HepG2 (cell line): ENCODE data around the gene AHRR. TPM values are rescaled to one million over a fixed set of nuclear protein-coding genes. Genes with fewer than 3 reads are reported as not detected.

Experiments
- ATAC-seq: fragments of 200-7000 bp; cut with Tn5 transposase; 3 replicates; pipeline ENCODE4 v1.9.1; 2020; ENCODE audit warnings: mild to moderate bottlenecking, moderate library complexity
- BruUV-seq: library from RNA; stranded (reverse); fragments of 400-500 nt; replicated peaks from 2 replicates; lab custom pipeline; 2021; lab: Mats Ljungman, UMichigan
- CTCF ChIA-PET: fragments of 300-600 bp; formaldehyde crosslinking; extraction: SDS; loops from one replicate; lab custom pipeline; 2021; ENCODE audit warnings: low total read pairs, inconsistent platforms, low intra/inter-chr PET ratio; lab: Yijun Ruan, JAX
- POLR2A ChIA-PET: fragments of 350-600 bp; sonication (Branson Sonifier 250); formaldehyde crosslinking; loops from one replicate; lab custom pipeline; 2020; ENCODE audit warnings: antibody characterized with exemption, inconsistent platforms; lab: Yijun Ruan, JAX
- DNase-seq: peaks from one replicate; pipeline ENCODE4 v3.0.0-alpha.2; 2015; ENCODE audit warnings: low spot score
- FAIRE-seq: peaks from 3 replicates; lab custom pipeline; 2011; peaks lifted over from hg19 to GRCh38; lab: Jason Lieb, UNC
- H2AFZ ChIP-seq: one replicate; pipeline ENCODE4 v1.6.1; 2011; ENCODE audit warnings: low read length, inconsistent platforms
- H3K27ac ChIP-seq: fragments of 300-600 bp; 3 replicates; pipeline ENCODE4 v1.8.0; 2011; ENCODE audit warnings: mixed run types, mild to moderate bottlenecking, mixed read lengths, low read length, inconsistent platforms; ENCODE audit not compliant: insufficient read depth; ENCODE audit errors: extremely low read length
- H3K27me3 ChIP-seq, 2 experiments: fragments of 200-600 bp in 1 of 2; 2 replicates in 1 of 2; 3 replicates in 1 of 2; pipeline versions ENCODE4 v1.6.0 to v1.8.0; 2011; ENCODE audit warnings: low read length in 2 of 2, mild to moderate bottlenecking in 2 of 2, moderate library complexity in 2 of 2, inconsistent platforms in 1 of 2; ENCODE audit not compliant: insufficient read depth in 2 of 2, control insufficient read depth in 1 of 2
- H3K36me3 ChIP-seq, 2 experiments: fragments of 200-600 bp in 1 of 2; replicated peaks in 1 of 2; 2 replicates in 1 of 2; 3 replicates in 1 of 2; pipeline versions ENCODE4 v1.5.1 to v1.8.0; 2011; ENCODE audit warnings: low read length in 2 of 2, inconsistent platforms in 1 of 2; ENCODE audit not compliant: insufficient read depth in 2 of 2, control insufficient read depth in 1 of 2
- H3K4me1 ChIP-seq: 2 replicates; pipeline ENCODE4 v1.5.1; 2012; ENCODE audit warnings: low read length, inconsistent platforms; ENCODE audit not compliant: insufficient read depth
- H3K4me2 ChIP-seq: 2 replicates; pipeline ENCODE4 v1.6.0; 2011; ENCODE audit warnings: low read depth, low read length, inconsistent platforms
- H3K4me3 ChIP-seq, 3 experiments: fragments of 200-600 bp in 1 of 3; sonication (generic), shearing (Covaris generic) in 1 of 3; replicated peaks in 1 of 3; 2 replicates each; pipeline ENCODE4 v1.5.1; 2011 to 2016; ENCODE audit warnings: low read length in 3 of 3, inconsistent platforms in 2 of 3, low read depth in 2 of 3, mild to moderate bottlenecking in 2 of 3, control low read depth in 1 of 3, mixed read lengths in 1 of 3; ENCODE audit not compliant: insufficient read depth in 1 of 3
- H3K79me2 ChIP-seq: one replicate; pipeline ENCODE4 v1.6.1; 2011; ENCODE audit warnings: low read length, inconsistent platforms; ENCODE audit not compliant: insufficient read depth
- H3K9ac ChIP-seq: 2 replicates; pipeline ENCODE4 v1.6.0; 2011; ENCODE audit warnings: mild to moderate bottlenecking, low read depth, low read length, inconsistent platforms; ENCODE audit not compliant: insufficient read depth
- H3K9me3 ChIP-seq: 2 replicates; pipeline ENCODE4 v1.5.1; 2012; ENCODE audit warnings: mild to moderate bottlenecking, low read length
- H4K20me1 ChIP-seq: 2 replicates; pipeline ENCODE4 v1.6.0; 2011; ENCODE audit warnings: inconsistent platforms, mild to moderate bottlenecking, low read length, moderate library complexity; ENCODE audit not compliant: insufficient read depth
- JUN ChIP-seq: sonication (generic); formaldehyde crosslinking; IDR thresholded peaks from 2 replicates; pipeline ENCODE4 v1.4.0; 2020; ENCODE audit warnings: mild to moderate bottlenecking, missing genetic modification reagents
- MED13 ChIP-seq: sonication (generic); formaldehyde crosslinking; IDR thresholded peaks from 2 replicates; pipeline ENCODE4 v1.5.0; 2020; ENCODE audit warnings: missing genetic modification reagents
- MYPOP ChIP-seq: sonication (generic); formaldehyde crosslinking; IDR thresholded peaks from 2 replicates; pipeline ENCODE4 v1.8.1; 2023; ENCODE audit warnings: mild to moderate bottlenecking, moderate library complexity, missing genetic modification reagents
- NONO ChIP-seq, 2 experiments: fragments of 450-650 bp in 1 of 2; sonication (generic) in 1 of 2; formaldehyde crosslinking in 1 of 2; IDR thresholded peaks in 1 of 2; conservative IDR thresholded peaks in 1 of 2; 2 replicates each; pipeline versions ENCODE4 v1.6.1 to v1.8.0; 2017 to 2022; ENCODE audit warnings: mild to moderate bottlenecking in 1 of 2, missing genetic modification reagents in 1 of 2, moderate library complexity in 1 of 2
- NR0B2 ChIP-seq: sonication (generic); formaldehyde crosslinking; IDR thresholded peaks from 2 replicates; pipeline ENCODE4 v1.4.0; 2020; ENCODE audit warnings: mild to moderate bottlenecking, missing genetic modification reagents
- SALL2 ChIP-seq: sonication (generic); formaldehyde crosslinking; IDR thresholded peaks from 2 replicates; pipeline ENCODE4 v1.8.1; 2023; ENCODE audit warnings: mild to moderate bottlenecking, missing genetic modification reagents, inconsistent platforms
- SIX1 ChIP-seq: sonication (generic); formaldehyde crosslinking; IDR thresholded peaks from 2 replicates; pipeline ENCODE4 v1.4.0; 2020; ENCODE audit warnings: missing genetic modification reagents, borderline replicate concordance
- ZNF234 ChIP-seq: sonication (generic); formaldehyde crosslinking; conservative IDR thresholded peaks from 2 replicates; pipeline ENCODE4 v1.5.1; 2020; ENCODE audit warnings: mild to moderate bottlenecking, missing genetic modification reagents
- ZNF280B ChIP-seq: sonication (generic); formaldehyde crosslinking; IDR thresholded peaks from 2 replicates; pipeline ENCODE4 v1.5.0; 2020; ENCODE audit warnings: missing genetic modification reagents, mild to moderate bottlenecking, borderline replicate concordance
- ZNF326 ChIP-seq: sonication (generic); formaldehyde crosslinking; IDR thresholded peaks from 2 replicates; pipeline ENCODE4 v1.4.0; 2020; ENCODE audit warnings: missing genetic modification reagents, borderline replicate concordance
- ZNF331 ChIP-seq: sonication (generic); formaldehyde crosslinking; IDR thresholded peaks from 2 replicates; pipeline ENCODE4 v1.4.0; 2020; ENCODE audit warnings: missing genetic modification reagents
- ZNF616 ChIP-seq: sonication (generic); formaldehyde crosslinking; IDR thresholded peaks from 2 replicates; pipeline ENCODE4 v1.5.0; 2020; ENCODE audit warnings: low read depth, mild to moderate bottlenecking, missing genetic modification reagents
- WGBS: methylation state at CpG from one replicate; pipeline ENCODE4 v1.1.6; 2017; ENCODE audit warnings: low lambda C conversion rate; 5-methylcytosine and 5-hydroxymethylcytosine counted together
- in situ Hi-C: cut with HindIII; loops from 2 replicates; pipeline ENCODE4 v1.10.0; 2017; ENCODE audit warnings: low pct_unique_long_range_greater_than_20kb; ENCODE audit not compliant: extremely low pct_ligation_motif_present
- intact Hi-C: fragments of 100-400 bp; cut with micrococcal nuclease; formaldehyde crosslinking; loops from one replicate; pipeline ENCODE4 v1.10.0; 2022; ENCODE audit not compliant: unreplicated experiment
- polyA plus RNA-seq, 8 experiments: library from polyadenylated mRNA; depleted of rRNA in 3 of 8; stranded (reverse) in 7 of 8; unstranded in 1 of 8; fragments of >200 nt; fragmentation: Illumina TruSeq in 4 of 8; extraction: Trizol in 4 of 8; gene quantifications; 2 replicates each; pipeline versions ENCODE4 v1.2.1 to v1.2.3, GENCODE V29; 2011 to 2016; ENCODE audit warnings: low read depth in 4 of 8, missing spikeins in 1 of 8, mixed read lengths in 1 of 8; ENCODE audit not compliant: insufficient read depth in 1 of 8
- total RNA-seq, 5 experiments: library from RNA; depleted of rRNA; stranded (reverse); fragments of >200 nt; fragmentation: Illumina TruSeq; extraction: Trizol; gene quantifications; 2 replicates each; pipeline ENCODE4 v1.2.3, GENCODE V29; 2016; ENCODE audit warnings: low read depth in 1 of 5

AHRR gene
- total and polyA plus RNA-seq, 2 of the 13 experiments (the other 11 are each of a cell fraction or from before 2014, with no cell fraction given): 0.28 to 0.35 TPM

GRCh38 chr5:458547-459353 is 137.2 kb downstream of the AHRR start:
- ChIA-PET CTCF (no interaction called here), POLR2A (no interaction called here)
- intact Hi-C loops (no loop called here), in situ Hi-C loops (no loop called here)
- Histone ChIP-seq H3K36me3 (peaks cover 27 to 63% of the 10 kb centered on the region in 2 experiments; a peak in 4 of 5 replicates), H3K27me3 (no peaks in the 10 kb centered on the region), H3K4me3 (no peak overlapping the region), H2AFZ (no peak overlapping the region), H3K9ac (no peak overlapping the region), H3K4me1 (no peaks in the 10 kb centered on the region), H3K4me2 (no peak overlapping the region), H3K9me3 (no peaks in the 10 kb centered on the region), H3K27ac (no peak overlapping the region), H3K79me2 (no peaks in the 10 kb centered on the region), H4K20me1 (0 out of 2 replicates have a peak, but pooled peaks cover 3% of the 10 kb centered on the region)
- no TSS peak for BruUV-seq
- FAIRE-seq: no peak
- TF ChIP-seq ZNF280B (CRISPR knock-in tag): no peak
- 93% methylated on average over 17 of the region's 17 CpGs for WGBS
- DNase-seq: no peak
- no peak for ATAC-seq

GRCh38 chr5:459562-460272 is 138.2 kb downstream of the AHRR start:
- ATAC-seq: no peak
- H3K4me2 ChIP-seq: no peak overlapping the region
- in situ Hi-C loops (no loop called here), intact Hi-C loops (no loop called here)
- H4K20me1 ChIP-seq: 0 out of 2 replicates have a peak, but pooled peaks cover 3% of the 10 kb centered on the region
- H3K9ac ChIP-seq: no peak overlapping the region
- no peak overlapping the region for H2AFZ ChIP-seq
- H3K27ac ChIP-seq: no peak overlapping the region
- peaks cover 23 to 60% of the 10 kb centered on the region in 2 experiments; a peak in 4 of 5 replicates for H3K36me3 ChIP-seq
- no peak for FAIRE-seq
- ChIA-PET CTCF (no interaction called here), POLR2A (no interaction called here)
- H3K27me3 ChIP-seq: no peaks in the 10 kb centered on the region
- H3K4me3 ChIP-seq: no peak overlapping the region
- 97% methylated on average over 24 of the region's 24 CpGs for WGBS
- H3K9me3 ChIP-seq: no peaks in the 10 kb centered on the region
- DNase-seq: no peak
- no TSS peak for BruUV-seq
- no peaks in the 10 kb centered on the region for H3K4me1 ChIP-seq
- no peaks in the 10 kb centered on the region for H3K79me2 ChIP-seq
- no peak for TF ChIP-seq ZNF234
- no peak for TF ChIP-seq SALL2 (CRISPR knock-in tag)
- no peak for TF ChIP-seq ZNF616 (CRISPR knock-in tag)
- TF ChIP-seq ZNF326 (CRISPR knock-in tag): no peak
- no peak for TF ChIP-seq MYPOP (CRISPR knock-in tag)
- TF ChIP-seq JUN (CRISPR knock-in tag): no peak
- no peak for TF ChIP-seq SIX1 (CRISPR knock-in tag)
- TF ChIP-seq NR0B2 (CRISPR knock-in tag): no peak
- no peak for TF ChIP-seq NONO (IDR thresholded peaks at IDR 0.05)
- no peak for TF ChIP-seq NONO (CRISPR knock-in tag; conservative IDR thresholded peaks at IDR 0.05)
- no peak for TF ChIP-seq ZNF331 (CRISPR knock-in tag)
- TF ChIP-seq MED13 (CRISPR knock-in tag): no peak
